SK-N-SH treated with all-trans-retinoic acid at 6 μM for 48 hours (cell line): ENCODE measurements around the gene PKD2L2.

Experiments used
- ARNTL ChIP-seq: fragments of 450-650 bp; formaldehyde crosslinking; IDR thresholded peaks from 2 replicates; pipeline ENCODE4 v1.5.0; 2020; ENCODE audit warnings: low read depth, mild to moderate bottlenecking, moderate library complexity, borderline replicate concordance
- BACH2 ChIP-seq: fragments of 250-450 bp; sonication (Bioruptor Pico); IDR thresholded peaks from 2 replicates; pipeline ENCODE4 v1.9.0; 2021; ENCODE audit warnings: mild to moderate bottlenecking, borderline replicate concordance
- CREB5 ChIP-seq: fragments of 250-450 bp; sonication (Bioruptor Pico); IDR thresholded peaks from 2 replicates; pipeline ENCODE4 v1.5.1; 2020; ENCODE audit warnings: low read depth, mild to moderate bottlenecking, moderate library complexity
- ESRRG ChIP-seq: fragments of 250-450 bp; sonication (Bioruptor Pico); IDR thresholded peaks from 2 replicates; pipeline ENCODE4 v1.6.1; 2021; ENCODE audit warnings: mild to moderate bottlenecking
- OSR1 ChIP-seq: fragments of 250-450 bp; sonication (Bioruptor Pico); IDR thresholded peaks from 2 replicates; pipeline ENCODE4 v1.8.0; 2022; ENCODE audit warnings: moderate library complexity, mild to moderate bottlenecking, inconsistent platforms
- PATZ1 ChIP-seq: fragments of 250-450 bp; sonication (Bioruptor Pico); IDR thresholded peaks from 2 replicates; pipeline ENCODE4 v1.8.0; 2020; ENCODE audit warnings: mild to moderate bottlenecking, moderate library complexity, borderline replicate concordance
- POU6F1 ChIP-seq: fragments of 250-450 bp; sonication (Bioruptor Pico); IDR thresholded peaks from 2 replicates; pipeline ENCODE4 v1.8.0; 2021; ENCODE audit warnings: low read depth, mild to moderate bottlenecking, moderate library complexity, borderline replicate concordance
- PPARA ChIP-seq: fragments of 250-450 bp; sonication (Bioruptor Pico); IDR thresholded peaks from 2 replicates; pipeline ENCODE4 v1.5.0; 2020; ENCODE audit warnings: mild to moderate bottlenecking, borderline replicate concordance
- RARB ChIP-seq: fragments of 250-450 bp; sonication (Bioruptor Pico); IDR thresholded peaks from 2 replicates; pipeline ENCODE4 v1.8.0; 2021; ENCODE audit warnings: mild to moderate bottlenecking, moderate library complexity
- SNAI2 ChIP-seq: fragments of 250-450 bp; sonication (Bioruptor Pico); IDR thresholded peaks from 2 replicates; pipeline ENCODE4 v1.5.0; 2020; ENCODE audit warnings: mild to moderate bottlenecking, moderate library complexity
- ZFP3 ChIP-seq: fragments of 250-450 bp; sonication (Bioruptor Pico); IDR thresholded peaks from 2 replicates; pipeline ENCODE4 v1.5.0; 2020; ENCODE audit warnings: mild to moderate bottlenecking, moderate library complexity
- ZNF8 ChIP-seq: fragments of 450-650 bp; formaldehyde crosslinking; IDR thresholded peaks from 2 replicates; pipeline ENCODE4 v1.5.0; 2020; ENCODE audit warnings: mild to moderate bottlenecking, moderate library complexity

GRCh38 chr5:137901011-137901817 is 12.0 kb downstream of the PKD2L2 start:
- TF ChIP-seq ZFP3 (CRISPR knock-in tag) (no peak), BACH2 (CRISPR knock-in tag) (no peak), PATZ1 (CRISPR knock-in tag) (no peak), RARB (no peak), OSR1 (CRISPR knock-in tag) (no peak), ARNTL (CRISPR knock-in tag) (no peak), CREB5 (CRISPR knock-in tag) (no peak), ZNF8 (CRISPR knock-in tag) (no peak), PPARA (CRISPR knock-in tag) (no peak), SNAI2 (CRISPR knock-in tag) (no peak), ESRRG (no peak), POU6F1 (CRISPR knock-in tag) (no peak)
